C1 segment of cervical spinal cord (tissue), 14 donors: Measurements from ENCODE around the gene GDF9.

Source experiments
- DNase-seq, 14 donors: peaks; one replicate each; lab custom pipeline; 2025; lab: John Stamatoyannopoulos, UW

Gene GDF9, protein sequence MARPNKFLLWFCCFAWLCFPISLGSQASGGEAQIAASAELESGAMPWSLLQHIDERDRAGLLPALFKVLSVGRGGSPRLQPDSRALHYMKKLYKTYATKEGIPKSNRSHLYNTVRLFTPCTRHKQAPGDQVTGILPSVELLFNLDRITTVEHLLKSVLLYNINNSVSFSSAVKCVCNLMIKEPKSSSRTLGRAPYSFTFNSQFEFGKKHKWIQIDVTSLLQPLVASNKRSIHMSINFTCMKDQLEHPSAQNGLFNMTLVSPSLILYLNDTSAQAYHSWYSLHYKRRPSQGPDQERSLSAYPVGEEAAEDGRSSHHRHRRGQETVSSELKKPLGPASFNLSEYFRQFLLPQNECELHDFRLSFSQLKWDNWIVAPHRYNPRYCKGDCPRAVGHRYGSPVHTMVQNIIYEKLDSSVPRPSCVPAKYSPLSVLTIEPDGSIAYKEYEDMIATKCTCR

GRCh38 chr5:132866342-132867045 lies at the start of gene GDF9, which contains the start of gene UQCRQ:
GDF9 (minus strand) TSS chr5:132866469; CDS start chr5:132864533, 1,936 bp downstream.
UQCRQ (plus strand) TSS chr5:132866642; CDS start chr5:132866882, 240 bp downstream.
- DNase-seq = peak; percentile 72 to 100 (median 95)

DNA sequence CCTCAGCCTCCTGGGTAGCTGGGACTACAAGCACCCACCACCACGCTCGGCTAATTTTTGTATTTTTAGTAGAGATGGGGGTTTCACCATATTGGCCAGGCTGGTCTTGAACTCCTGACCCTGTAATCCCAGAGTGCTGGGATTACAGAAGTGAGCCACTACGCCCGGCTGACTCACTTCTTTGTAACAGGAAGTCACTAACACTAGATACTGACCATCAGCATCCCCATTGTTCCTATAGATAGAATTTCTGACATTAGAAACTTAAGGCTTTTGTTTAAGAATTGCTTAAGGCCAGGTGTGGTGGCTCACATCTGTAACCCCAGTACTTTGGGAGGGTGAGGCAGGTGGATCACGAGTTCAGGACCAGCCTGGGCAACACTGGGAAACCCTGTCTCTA lies 49.4 kb upstream of the GDF9 start:
- DNase-seq = no peak

DNA sequence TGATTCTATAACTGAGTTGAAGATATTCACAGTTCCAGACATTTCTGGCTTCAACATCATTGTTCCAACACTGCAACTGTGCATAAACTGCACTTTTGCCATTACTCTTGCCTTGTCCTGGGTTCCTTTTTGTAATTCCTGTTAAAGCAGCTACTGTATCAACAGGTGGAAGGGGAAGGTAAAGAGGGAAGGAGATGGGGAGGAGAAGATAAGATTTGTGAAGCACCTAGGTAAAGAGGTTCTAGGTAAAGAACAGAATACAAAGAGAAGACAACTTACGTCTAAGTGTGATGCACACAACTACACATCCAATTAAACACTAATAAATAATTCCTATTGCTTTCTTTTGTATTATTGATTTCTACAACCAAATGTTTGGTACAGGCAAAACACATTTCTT lies 43.4 kb upstream of the GDF9 start:
- DNase-seq = no peak

DNA sequence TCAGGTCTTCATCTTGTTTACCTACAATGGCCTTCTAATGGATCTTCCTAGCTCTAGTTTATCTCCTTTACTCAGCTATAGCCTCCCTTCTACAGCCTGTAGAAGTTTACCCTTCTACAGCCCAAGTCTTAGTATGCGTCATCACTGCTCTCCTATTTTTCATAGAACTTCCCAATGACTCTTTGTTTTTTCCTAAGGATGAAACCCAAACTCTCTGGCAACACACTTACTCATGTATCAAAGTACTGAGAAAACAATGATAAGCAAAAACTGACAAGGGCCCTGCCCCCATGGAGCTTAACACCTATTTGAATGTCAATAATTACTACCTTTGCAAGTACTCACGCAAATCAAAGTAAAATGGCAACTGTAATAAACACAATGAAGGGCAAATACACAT lies 40.9 kb upstream of the GDF9 start:
- no peak for DNase-seq

- no peak for DNase-seq
Measured at GRCh38 chr5:132905938-132906337, 39.7 kb upstream of the GDF9 start.

DNA sequence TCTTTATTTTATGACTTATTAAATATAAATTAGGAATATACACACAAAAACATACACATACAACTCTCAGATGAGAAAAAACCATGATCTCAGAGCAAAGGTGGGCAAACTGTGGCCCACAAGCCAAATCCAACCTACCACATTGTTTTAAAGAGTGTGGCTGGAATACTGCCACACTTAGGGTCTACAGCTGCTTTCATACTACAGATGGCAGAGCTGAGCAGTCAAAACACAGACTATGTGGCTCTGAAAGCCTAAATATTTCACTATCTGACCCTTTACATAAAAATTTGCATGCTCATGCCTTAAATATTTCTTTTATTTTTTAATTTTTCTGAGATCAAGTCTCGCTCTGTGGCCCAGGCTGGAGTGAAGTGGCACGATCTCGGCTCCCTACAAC lies 35.5 kb upstream of the GDF9 start:
- no peak for DNase-seq

DNA sequence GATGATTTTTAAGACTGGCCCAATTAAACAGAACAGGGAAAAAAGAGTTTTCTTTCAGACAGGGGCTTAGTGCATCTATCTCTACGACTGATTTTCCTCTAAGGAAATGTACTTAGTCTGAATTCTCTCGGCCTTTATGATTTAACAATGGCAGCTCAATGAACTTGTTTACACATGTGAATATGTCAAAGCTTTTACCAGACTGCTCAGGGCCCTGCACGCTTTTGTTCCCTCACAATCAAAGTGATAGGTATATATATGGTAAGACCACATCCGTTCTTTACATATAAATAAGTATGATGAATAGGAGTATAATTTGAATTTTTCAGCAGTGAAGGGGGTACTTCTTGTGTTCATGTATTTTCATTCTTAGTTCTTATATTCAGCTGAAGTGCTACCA lies 34.8 kb upstream of the GDF9 start:
- no peak for DNase-seq

GRCh38 chr5:132898094-132898493 lies 31.8 kb upstream of the GDF9 start:
- DNase-seq = no peak

DNA sequence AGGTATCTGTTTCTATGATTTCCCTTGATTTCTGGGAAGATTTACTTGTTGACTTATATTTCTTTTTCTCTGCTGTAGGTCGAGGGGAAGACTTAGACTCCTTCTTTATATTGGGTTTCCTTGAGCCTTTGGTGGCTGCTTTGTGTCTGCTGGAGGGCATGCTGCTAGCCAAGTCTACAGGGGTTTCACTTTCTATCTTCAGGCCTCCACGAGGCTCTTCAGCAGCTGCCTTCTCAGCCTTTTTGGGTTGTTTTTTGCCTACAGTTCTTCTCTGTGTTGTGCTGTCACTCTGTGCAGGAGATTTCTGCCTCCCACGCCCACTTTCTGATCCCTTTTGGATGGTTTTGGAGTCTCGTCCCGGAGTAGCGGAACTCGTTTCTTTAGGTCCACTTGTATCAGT lies 30.4 kb upstream of the GDF9 start:
- no peak for DNase-seq

GRCh38 chr5:132895719-132896305 lies 29.5 kb upstream of the GDF9 start:
- no peak for DNase-seq

GRCh38 chr5:132890817-132891216 lies 24.5 kb upstream of the GDF9 start:
- DNase-seq = no peak

DNA sequence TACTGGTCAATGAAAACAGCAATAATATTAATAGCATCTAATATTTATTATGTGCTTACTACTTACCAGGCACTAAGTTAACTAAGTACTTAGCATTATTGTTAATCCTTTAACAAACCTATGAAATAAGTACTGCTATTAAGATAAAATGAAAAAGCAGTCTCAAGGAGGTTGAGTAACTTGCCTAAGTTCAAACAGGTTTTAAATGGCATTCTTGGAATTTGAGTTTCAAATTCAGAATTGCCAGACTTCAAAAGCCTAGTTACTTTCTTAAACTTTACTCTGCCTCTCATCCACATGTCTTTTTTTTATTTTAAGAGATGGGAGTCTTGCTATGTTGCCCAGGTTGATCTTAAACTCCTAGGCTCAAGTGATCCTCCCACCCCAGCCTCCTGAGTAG lies 23.2 kb upstream of the GDF9 start:
- no peak for DNase-seq

GRCh38 chr5:132887283-132887682 lies 21.0 kb upstream of the GDF9 start:
- no peak for DNase-seq

DNA sequence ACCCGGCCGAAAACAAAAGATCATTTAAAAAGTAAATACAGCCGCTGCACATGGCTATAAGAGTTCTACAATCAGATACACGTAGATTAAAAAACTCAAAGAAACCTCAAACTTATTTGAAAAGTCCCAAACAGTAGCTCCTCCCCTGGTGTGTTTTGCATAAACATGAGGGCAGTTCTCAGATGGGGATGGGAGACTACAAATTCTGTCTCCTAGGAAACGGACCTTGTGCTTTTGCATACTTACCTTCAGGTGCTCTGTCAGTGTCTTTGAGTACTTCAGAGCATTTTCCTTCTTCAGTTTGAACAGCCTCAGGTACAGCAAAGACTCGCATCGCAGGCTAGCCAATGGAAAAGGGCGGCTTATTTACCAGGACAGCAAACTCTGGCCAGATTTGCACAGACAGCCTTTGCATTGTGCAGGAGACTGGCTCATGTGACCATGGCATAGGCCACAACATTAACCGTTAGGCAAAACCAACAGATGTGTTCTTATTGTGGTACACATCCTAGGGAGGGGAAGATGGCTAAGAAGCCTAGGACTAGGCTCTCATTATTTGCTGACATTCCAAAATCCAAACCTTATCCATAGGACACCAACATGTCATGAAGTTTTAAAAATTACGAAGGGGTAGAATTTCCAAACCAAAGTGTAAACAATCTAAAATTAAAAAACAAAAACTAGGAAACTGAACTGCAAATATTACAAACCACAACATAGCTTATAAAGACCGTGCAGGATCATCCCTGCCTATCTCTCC lies 20.0 kb upstream of the GDF9 start:
- no peak for DNase-seq

- DNase-seq = no peak
Measured at GRCh38 chr5:132884548-132884947, 18.3 kb upstream of the GDF9 start.

- DNase-seq = peak in 10 of 14 donors; percentile 9 to 41 (median 16)
Measured at GRCh38 chr5:132883261-132883834, 17.1 kb upstream of the GDF9 start.

GRCh38 chr5:132877938-132878337 lies 11.7 kb upstream of the GDF9 start:
- DNase-seq = peak in 4 of 14 donors; percentile 5 to 25 (median 10)

GRCh38 chr5:132877466-132877865 lies 11.2 kb upstream of the GDF9 start:
- DNase-seq = peak in 1 of 14 donors; percentile 6

DNA sequence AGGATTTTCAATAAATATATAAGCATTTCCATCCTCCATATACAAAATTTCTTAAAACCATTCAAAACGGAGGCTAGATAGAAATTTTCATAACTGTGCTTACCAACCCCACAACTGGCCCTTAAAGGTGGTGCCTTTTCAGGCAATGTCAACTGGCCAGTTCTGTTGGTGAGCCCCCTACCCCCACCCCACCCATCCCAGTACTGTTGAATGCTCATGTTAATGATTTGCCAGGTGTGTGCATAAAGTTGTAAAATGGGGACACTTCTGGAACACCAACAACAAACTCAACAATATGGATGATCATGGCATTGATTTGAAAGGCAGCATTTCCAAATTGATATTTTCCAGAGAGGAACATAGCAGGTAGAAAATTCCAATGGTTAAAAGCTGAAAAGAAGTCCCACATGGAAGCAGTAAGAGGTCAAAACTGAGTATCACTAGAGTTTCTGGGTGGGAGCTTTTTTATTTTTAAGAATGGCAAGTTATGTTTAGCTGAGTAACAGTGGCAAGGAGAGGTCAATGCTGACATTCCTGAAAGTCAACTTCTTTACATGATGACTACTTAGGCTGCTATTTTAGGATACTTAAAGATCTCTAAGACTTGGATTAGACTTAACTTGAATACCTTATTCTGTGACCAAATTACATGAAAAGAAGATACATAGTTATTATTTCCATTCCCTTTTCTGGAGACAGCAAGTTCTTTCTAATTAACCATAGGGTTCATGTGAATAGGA lies 9.9 kb upstream of the GDF9 start:
- DNase-seq = no peak

DNA sequence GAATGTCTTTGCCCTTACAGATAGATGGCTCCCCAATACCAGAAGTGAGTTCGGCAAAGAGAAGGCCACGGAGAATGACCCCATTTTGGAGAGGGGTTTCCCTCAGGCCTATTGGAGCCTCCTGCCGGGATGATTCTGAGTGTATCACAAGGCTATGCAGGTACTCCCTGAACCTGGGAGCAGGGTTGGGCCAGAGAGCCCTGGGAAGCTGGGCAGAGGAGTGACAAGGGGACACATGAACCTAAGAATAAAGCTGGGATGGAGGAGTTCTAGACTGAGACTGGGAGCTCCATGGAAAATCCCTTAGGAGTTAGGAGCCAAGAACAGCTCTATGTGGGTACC lies 7.6 kb upstream of the GDF9 start:
- DNase-seq = no peak
